Mucosa of rectum (tissue), 2 donors: ENCODE measurements around the gene ANAPC4.
"Not testable (repeated sequence)": the region's sequence is repeated elsewhere in the genome, so short reads cannot be mapped to it uniquely, and the experiment has no call there.

Experiments
- H3K27ac ChIP-seq, 2 donors: one replicate each; pipeline ENCODE4 v1.7.0; 2013; ENCODE audit warnings: inconsistent platforms in 2 of 2, low read depth in 2 of 2, low read length in 2 of 2
- H3K27me3 ChIP-seq, 2 donors: one replicate each; pipeline ENCODE4 v1.7.0; 2013; ENCODE audit warnings: low read length in 2 of 2; ENCODE audit not compliant: control insufficient read depth in 2 of 2, insufficient read depth in 2 of 2
- H3K36me3 ChIP-seq, 2 donors: one replicate each; pipeline ENCODE4 v1.7.0; 2013; ENCODE audit warnings: low read length in 2 of 2; ENCODE audit not compliant: control insufficient read depth in 2 of 2, insufficient read depth in 2 of 2
- H3K4me1 ChIP-seq, 2 donors: one replicate each; pipeline ENCODE4 v1.7.0; 2013; ENCODE audit warnings: low read length in 2 of 2, mild to moderate bottlenecking in 1 of 2; ENCODE audit not compliant: control insufficient read depth in 2 of 2, insufficient read depth in 2 of 2
- H3K4me3 ChIP-seq, 2 donors: one replicate each; pipeline ENCODE4 v1.7.0; 2013; ENCODE audit warnings: low read length in 2 of 2
- H3K9ac ChIP-seq, 2 donors: one replicate each; pipeline ENCODE4 v1.7.0; 2013; ENCODE audit warnings: low read length in 2 of 2, low read depth in 1 of 2, mild to moderate bottlenecking in 1 of 2
- H3K9me3 ChIP-seq, 2 donors: one replicate each; pipeline ENCODE4 v1.7.0; 2013; ENCODE audit warnings: low read length in 2 of 2; ENCODE audit not compliant: control insufficient read depth in 2 of 2
- donor health status: healthy.
- donor health status: Normal muscosa, but diverticular disease.

The ANAPC4 gene

GRCh38 chr4:25351777-25352416, 25.2 kb upstream of the ANAPC4 start:
- Histone ChIP-seq H3K27ac (no peak overlapping the region), H3K36me3 (peaks cover 2 to 4% of the 10 kb centered on the region in 2 donors), H3K4me3 (no peak overlapping the region), H3K9ac (no peak overlapping the region), H3K9me3 (no peaks in the 10 kb centered on the region), H3K27me3 (no peaks in the 10 kb centered on the region), H3K4me1 (no peaks in the 10 kb centered on the region)

- Histone ChIP-seq H3K27me3 (no peaks in the 10 kb centered on the region), H3K27ac (no peak overlapping the region), H3K4me1 (no peaks in the 10 kb centered on the region), H3K36me3 (peaks cover 2 to 4% of the 10 kb centered on the region in 2 donors), H3K4me3 (no peak overlapping the region), H3K9me3 (no peaks in the 10 kb centered on the region), H3K9ac (no peak overlapping the region)
These were observed 21.0 kb upstream of the ANAPC4 start for GRCh38 chr4:25356068-25356467.

GRCh38 chr4:25358515-25359275, 18.4 kb upstream of the ANAPC4 start:
- Histone ChIP-seq H3K27me3 (no peaks in the 10 kb centered on the region), H3K9ac (no peak overlapping the region), H3K36me3 (peaks cover 0 to 3% of the 10 kb centered on the region in 2 donors), H3K4me1 (no peaks in the 10 kb centered on the region), H3K4me3 (no peak overlapping the region), H3K9me3 (no peaks in the 10 kb centered on the region), H3K27ac (no peak overlapping the region)

GRCh38 chr4:25361253-25361652, 15.8 kb upstream of the ANAPC4 start:
- no peak overlapping the region for H3K4me3 ChIP-seq
- H3K27ac ChIP-seq: no peak overlapping the region
- no peaks in the 10 kb centered on the region for H3K27me3 ChIP-seq
- no peak overlapping the region for H3K9ac ChIP-seq
- no peaks in the 10 kb centered on the region for H3K4me1 ChIP-seq
- H3K9me3 ChIP-seq: no peaks in the 10 kb centered on the region
- H3K36me3 ChIP-seq: peaks cover 9 to 14% of the 10 kb centered on the region in 2 donors

- Histone ChIP-seq H3K27ac (no peak overlapping the region), H3K9me3 (no peaks in the 10 kb centered on the region), H3K9ac (no peak overlapping the region), H3K4me3 (no peak overlapping the region), H3K4me1 (no peaks in the 10 kb centered on the region), H3K27me3 (no peaks in the 10 kb centered on the region), H3K36me3 (peaks cover 12 to 17% of the 10 kb centered on the region in 2 donors)
These were observed 9.9 kb upstream of the ANAPC4 start for GRCh38 chr4:25367004-25367621.

GRCh38 chr4:25367877-25368276, 9.2 kb upstream of the ANAPC4 start:
- Histone ChIP-seq H3K36me3 (peaks cover 12 to 16% of the 10 kb centered on the region in 2 donors), H3K9me3 (no peaks in the 10 kb centered on the region), H3K9ac (no peak overlapping the region), H3K4me1 (no peaks in the 10 kb centered on the region), H3K27me3 (no peaks in the 10 kb centered on the region), H3K27ac (no peak overlapping the region), H3K4me3 (no peak overlapping the region)

GRCh38 chr4:25368315-25368714, 8.7 kb upstream of the ANAPC4 start:
- Histone ChIP-seq H3K27ac (no peak overlapping the region), H3K4me1 (no peaks in the 10 kb centered on the region), H3K36me3 (peaks cover 12 to 14% of the 10 kb centered on the region in 2 donors), H3K27me3 (no peaks in the 10 kb centered on the region), H3K4me3 (no peak overlapping the region), H3K9ac (no peak overlapping the region), H3K9me3 (no peaks in the 10 kb centered on the region)

GRCh38 chr4:25370242-25370641, 6.8 kb upstream of the ANAPC4 start:
- Histone ChIP-seq H3K27ac (no peak overlapping the region), H3K9me3 (no peaks in the 10 kb centered on the region)

GRCh38 chr4:25372549-25372948, 4.5 kb upstream of the ANAPC4 start:
- H3K4me1 ChIP-seq, H3K9ac ChIP-seq, H3K4me3 ChIP-seq, H3K27ac ChIP-seq, H3K36me3 ChIP-seq, H3K9me3 ChIP-seq, H3K27me3 ChIP-seq: not testable (repeated sequence)

More at GRCh38 chr4:25370242-25370641, 6.8 kb upstream of the ANAPC4 start:
- Histone ChIP-seq H3K36me3 (peaks cover 5% of the 10 kb centered on the region in 2 donors), H3K9ac (no peak overlapping the region), H3K4me3 (no peak overlapping the region), H3K27me3 (no peaks in the 10 kb centered on the region), H3K4me1 (no peaks in the 10 kb centered on the region)
